ENCODE data around the gene LRP4.

Gene LRP4

DNA sequence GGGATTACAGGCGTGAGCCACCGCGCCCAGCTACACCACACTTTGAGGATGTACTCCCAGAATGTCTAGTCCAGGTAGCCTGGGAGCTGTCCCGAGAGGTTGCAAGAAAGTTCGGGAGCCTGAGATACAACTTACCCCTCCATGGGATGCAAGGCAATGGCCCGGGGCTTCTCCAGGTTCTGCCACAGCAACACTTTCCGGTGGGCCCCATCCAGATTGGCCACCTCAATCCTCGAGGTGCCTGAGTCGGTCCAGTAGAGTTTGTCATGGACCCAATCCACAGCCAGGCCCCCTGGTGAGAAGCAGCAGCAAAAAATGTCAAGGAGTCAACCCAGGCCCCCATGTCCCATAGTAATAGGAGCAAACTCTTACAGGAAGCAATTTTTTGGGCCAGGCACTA is 25.5 kb downstream of the LRP4 start:
- no peak for DNase-seq

DNA sequence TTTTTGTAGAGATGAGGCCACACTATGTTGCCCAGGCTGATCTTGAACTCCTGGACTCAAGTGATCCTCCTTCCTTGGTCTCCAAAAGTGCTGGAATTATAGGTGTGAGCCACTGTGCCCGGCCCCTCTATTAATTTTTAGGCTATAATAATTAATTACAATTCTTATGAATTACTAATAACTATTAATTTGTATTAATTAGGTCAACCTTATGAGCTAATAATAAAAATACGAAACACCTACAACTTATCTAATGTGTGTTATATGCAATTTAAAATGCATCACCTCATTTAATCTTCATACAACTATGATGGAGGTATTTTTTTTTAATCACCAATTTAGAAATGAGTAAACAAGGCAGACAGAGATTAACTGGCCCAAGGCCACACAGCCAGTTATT is 26.2 kb downstream of the LRP4 start:
- DNase-seq = no peak

DNA sequence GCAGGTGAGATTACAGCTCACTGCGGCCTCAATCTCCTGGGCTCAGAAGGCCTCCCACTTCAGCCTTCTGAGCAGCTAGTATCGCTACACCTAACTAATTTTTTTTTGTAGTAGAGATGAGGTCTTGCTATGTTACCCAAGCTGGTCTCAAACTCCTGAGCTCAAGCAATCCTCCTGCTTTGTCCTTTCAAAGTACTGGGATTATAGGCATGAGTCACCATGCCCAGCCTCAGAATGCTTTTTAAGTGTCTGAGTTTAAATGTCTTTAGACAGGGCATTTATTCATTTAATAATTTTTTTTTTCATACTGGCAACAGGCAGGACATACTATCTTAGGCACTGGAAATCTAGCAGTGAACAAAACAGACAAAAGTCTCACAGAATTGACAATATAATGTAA is 27.7 kb downstream of the LRP4 start:
- DNase-seq = no peak

DNA sequence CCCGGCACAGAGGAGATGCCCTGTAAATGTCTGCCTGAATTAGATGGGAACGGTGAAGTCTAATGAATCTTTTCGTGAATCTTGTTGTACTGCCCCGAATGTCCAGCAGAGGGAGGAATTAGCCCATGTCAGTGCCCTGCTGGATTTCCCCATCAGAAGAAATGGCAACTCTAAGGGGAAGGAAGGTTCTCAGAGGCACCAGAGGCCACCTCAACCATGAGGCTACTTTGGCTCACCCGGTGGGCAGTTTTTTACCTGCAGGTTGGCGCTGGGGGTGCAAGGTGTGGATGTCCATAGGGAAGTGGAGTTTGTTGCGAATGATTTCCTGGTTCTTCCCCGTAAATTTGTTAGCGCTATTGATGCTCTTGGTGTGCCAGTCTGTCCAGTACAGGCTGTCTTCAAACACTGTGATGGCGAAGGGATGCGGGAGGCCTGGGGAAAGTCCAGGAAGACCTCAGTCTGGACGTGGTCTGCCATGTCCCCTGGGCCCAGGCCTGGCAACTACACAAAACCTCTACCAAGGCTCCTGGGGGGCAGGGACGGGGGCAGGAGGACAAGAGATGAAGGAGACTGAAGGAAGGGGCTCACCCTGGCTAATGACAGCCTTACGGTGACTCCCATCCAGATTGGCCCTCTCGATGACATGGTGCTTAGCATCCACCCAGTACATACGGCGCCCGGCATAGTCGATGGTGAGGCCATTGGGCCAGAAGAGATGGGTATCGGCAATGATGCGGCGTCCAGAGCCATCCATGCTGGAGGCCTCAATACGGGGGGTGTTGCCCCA is 28.5 kb downstream of the LRP4 start:
- peak; percentile 84 for DNase-seq

GRCh38 chr11:46889251-46889650 is 29.1 kb downstream of the LRP4 start:
- DNase-seq = no peak

DNA sequence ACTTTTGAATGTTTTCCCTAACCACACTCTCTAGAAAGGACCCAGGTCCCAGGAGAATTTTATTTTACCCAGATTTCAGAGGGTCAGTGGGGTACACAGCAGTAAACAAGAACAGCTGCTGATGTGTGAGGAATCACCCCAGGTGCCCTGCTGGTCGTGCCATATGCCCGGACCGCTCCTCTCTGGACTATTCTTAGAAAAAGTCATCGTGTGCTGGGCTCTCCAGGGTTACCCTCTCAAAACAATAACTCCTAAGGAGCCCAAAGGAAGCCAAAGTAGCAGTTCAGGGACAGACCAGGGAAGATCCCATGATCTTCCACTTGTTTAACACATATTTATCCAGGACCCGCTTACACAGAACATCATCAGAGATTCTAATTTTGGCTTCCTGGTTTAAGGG is 29.7 kb downstream of the LRP4 start:
- no peak for DNase-seq

GRCh38 chr11:46886211-46886610 is 32.1 kb downstream of the LRP4 start:
- no peak for DNase-seq

DNA sequence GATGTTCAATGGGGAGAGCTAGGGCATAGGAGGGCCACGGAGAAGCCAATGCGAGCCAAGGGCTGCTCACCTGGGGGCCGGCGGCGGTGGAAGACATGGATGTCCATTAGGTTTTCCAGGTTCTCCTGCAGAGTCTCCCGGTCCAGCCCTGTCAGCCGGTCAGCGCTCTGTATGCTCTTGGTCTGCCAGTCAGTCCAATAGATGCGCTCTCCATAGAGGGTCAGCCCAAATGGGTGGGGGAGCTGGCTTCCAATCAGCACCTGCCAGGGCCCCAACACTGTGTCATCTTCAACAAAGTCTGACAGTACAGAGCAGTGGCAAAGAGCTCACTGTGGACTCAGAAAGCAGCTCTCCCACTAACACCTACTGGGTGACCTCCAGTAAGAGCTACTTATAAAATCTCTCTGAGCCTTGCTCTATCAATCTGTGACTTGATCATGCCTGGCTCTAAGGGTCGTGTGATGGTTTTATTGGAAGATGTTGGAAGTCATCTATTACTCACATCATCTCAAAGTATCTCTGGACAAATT is 39.2 kb downstream of the LRP4 start:
- no peak for DNase-seq

DNA sequence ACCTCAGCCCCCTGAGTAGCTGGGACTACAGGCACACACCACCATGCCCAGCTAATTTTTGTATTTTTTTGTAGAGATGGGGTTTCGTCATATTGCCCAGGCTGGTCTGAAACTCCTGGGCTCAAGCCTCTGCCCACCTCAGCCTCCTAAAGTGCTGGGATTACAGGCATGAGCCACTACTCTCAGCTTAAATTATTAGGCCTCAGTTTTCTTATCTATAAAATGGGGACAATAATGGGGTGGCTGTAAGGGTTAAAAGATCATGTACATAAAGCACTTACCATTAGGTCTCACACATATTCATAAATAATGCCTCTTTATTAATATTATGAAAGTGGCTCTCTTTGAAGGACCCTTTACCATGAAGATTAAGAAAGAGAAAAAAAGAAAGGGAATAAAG is 40.8 kb downstream of the LRP4 start:
- DNase-seq = no peak

DNA sequence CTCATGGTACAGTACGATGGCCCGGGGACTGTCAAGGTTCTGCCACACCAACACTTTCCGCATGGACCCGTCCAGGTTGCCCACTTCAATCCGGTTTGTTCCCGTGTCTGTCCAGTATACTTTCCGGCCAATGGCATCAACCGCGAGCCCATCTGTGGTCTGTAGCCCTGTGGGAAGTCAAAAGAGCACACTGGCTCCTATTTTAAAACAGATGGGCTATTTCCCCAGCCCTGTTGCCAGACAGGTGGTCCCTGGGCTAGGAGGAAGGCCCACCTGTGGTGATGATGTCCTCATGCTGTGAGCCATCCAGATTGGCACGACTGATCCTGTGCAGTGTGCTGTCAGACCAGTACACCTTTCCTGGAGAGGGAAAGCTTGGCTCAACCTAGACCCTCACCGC is 41.9 kb downstream of the LRP4 start:
- DNase-seq = no peak

DNA sequence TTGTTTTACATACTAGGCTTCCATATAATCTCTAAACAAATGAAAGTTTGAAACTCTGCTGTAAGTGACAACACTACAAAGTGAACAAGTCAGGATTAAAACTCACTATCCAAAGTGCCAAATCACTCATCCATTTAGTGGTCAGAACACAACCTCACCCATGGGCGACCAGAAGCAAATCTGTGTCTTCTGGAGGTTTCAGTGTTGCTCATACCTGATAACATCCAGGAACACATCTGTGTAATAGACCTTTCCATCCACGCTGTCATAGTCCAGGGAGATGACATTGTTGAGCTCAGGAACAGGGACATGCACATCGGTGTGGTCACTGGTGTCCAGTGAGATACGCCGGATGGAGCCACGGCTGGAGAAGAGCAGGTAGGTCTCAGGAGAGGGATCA is 43.8 kb downstream of the LRP4 start:
- no peak for DNase-seq

DNA sequence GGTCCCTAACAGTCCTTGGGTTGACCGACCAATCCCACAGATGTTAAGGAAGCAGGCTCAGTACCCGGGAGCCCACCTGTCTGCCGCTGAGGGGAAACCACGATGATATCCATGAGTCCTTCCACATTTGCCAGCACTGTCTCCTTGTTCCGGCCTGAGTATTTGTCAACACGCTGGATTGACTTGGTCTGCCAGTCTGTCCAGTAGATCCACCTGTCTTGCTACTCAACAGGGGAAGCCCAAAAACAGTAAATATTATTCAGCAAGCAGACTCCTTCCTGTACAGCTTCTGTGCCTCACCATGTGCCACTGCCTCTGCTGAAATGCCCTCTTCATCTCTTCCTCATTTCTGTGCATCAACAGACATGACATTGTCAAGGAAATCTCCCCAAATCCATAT is 49.4 kb downstream of the LRP4 start:
- DNase-seq = no peak

DNA sequence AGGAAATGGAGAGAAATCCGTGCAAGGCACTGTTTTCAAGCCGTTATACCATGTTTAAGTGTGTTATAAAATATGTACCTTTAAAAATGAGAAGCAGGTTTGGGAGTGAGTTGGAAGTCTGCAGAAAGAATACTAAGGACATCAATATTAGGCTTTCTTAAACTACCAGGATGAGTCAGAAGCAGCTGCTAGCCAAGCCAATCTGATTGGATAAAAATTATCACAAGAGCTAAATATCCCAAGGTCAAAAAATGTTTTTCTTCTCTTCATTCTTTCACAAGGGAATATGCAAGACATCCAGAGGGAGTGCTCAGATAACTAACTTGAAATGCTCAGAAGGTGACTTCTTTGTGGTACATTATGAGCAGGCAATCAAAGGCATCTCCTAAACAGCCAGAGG is 53.0 kb downstream of the LRP4 start:
- DNase-seq = no peak

GRCh38 chr11:46860218-46860617 is 58.1 kb downstream of the LRP4 start:
- no peak for DNase-seq

DNA sequence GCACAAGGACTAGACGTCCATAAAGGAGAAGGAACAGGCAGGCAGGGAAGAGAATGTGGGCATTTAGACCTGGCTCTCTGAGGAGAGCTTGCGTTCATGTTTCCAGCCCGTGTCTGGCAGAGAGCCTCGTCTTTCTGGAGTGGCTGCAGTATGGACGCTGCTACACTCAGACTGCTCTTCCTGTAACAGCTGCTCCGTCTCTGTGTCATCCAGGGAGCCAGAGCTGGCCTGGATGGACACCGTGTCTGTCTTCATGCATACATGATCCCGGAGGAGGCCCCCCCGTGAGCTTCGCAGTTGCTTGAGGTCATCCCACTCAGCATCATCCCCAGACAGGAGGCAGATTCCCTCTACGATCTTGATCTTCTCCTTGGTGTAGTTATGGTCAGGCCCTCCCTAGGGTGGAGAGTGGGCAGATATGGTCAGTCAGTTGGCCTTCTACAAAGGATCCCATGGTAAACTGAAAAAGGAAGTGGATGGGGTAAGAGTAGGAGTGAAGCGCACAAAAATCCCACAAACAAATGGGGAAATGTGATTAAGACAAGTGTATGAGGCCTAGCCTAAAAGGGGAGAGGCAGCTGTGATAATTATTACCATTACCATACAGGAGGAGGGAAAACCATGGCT is 59.3 kb downstream of the LRP4 start:
- no peak for DNase-seq

DNA sequence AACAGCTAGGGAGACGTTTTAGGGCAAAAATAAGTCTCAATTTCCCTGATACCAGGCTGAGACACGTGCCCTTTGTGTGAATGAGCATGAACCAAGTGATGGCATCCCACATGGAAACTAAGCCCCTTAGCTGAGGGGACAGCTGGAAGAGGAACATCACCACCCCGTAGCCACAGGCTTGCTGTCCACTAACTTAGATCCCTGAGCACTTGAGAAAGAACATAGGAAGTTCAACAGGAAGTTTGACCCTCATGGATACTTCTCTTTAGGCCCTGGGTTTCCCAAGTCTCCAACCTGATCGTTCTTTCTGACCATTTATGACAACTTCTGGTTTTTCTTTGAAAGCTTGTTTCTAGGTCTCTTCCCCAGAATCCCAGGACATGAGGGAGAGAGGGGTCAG is 60.7 kb downstream of the LRP4 start:
- no peak for DNase-seq

DNA sequence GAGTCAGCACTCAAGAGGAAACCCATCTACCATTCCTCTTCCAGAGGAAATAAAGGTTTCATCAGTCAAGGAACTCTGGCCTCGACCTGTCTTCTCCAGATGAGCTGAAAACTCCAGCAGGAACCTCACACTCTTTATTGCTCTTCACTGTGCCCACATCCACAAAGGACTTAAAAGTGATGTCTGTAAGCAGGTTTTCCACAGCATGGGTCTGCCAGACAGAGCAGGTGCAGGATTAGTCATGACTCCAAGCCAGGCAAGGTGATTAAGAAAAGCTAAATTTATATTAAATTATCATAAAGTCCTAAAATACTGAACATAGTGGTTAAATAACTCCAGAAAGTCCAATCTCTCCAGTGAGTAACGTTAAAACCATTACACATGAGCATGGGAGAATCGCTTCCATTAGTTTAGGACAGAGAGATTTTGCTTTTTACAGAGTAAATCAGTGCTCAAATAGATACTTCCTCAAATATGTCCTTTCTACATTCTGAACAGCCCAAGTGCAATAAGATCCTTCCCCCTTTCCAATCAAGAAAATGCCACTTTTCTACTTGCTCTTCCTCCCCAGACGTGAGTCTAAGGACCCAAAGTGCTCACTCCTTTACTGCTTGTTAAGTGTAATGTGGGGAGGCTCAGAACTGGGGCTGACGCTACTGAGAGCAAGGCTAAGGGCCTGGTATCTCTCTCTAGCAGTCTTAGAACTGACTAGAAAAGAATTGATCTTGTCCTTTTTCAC is 61.6 kb downstream of the LRP4 start:
- DNase-seq = no peak

DNA sequence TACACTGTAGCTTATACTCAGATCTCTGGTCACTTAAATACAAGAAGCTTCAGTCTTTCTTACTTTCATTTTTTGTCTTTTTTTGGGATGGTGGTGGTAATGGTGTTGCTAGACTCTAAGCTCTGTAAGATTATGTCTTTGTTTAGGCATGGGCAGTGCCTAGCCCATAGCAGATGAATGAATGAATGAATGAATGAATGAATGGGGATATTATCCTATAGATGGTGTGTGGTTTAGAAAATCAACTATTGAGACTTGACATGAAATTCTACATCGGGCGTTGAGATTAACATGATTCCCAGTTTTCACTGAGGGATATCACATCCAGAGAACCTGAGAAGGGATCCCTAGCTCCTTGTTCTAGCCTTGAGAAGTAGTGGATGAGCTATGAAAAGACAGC is 62.5 kb downstream of the LRP4 start:
- no peak for DNase-seq

DNA sequence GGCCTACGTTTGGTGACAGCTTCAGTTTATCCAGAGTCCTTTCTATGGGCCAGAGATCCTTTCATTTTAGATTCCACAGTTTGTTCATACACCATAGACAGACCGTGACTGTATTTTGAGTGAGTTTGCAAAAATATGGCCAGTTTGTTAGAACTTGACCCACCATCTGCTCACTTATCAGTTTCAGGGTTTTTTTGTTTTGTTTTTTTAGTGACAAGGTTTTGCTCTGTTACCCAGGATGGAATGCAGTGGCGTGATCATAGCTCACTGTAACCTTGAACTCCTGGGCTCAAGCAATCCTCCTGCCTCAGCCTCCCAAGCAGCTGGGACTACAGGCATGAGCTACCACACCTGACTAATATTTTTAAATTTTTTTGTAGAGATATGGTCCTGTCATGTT is 63.2 kb downstream of the LRP4 start:
- DNase-seq = no peak

- peak; percentile 7 for DNase-seq
These were observed 67.4 kb downstream of the LRP4 start for GRCh38 chr11:46850829-46851380.

- no peak for DNase-seq
These were observed 68.7 kb downstream of the LRP4 start for GRCh38 chr11:46849631-46850030.

GRCh38 chr11:46846510-46846830 is 71.9 kb downstream of the LRP4 start:
- DNase-seq = no peak

DNA sequence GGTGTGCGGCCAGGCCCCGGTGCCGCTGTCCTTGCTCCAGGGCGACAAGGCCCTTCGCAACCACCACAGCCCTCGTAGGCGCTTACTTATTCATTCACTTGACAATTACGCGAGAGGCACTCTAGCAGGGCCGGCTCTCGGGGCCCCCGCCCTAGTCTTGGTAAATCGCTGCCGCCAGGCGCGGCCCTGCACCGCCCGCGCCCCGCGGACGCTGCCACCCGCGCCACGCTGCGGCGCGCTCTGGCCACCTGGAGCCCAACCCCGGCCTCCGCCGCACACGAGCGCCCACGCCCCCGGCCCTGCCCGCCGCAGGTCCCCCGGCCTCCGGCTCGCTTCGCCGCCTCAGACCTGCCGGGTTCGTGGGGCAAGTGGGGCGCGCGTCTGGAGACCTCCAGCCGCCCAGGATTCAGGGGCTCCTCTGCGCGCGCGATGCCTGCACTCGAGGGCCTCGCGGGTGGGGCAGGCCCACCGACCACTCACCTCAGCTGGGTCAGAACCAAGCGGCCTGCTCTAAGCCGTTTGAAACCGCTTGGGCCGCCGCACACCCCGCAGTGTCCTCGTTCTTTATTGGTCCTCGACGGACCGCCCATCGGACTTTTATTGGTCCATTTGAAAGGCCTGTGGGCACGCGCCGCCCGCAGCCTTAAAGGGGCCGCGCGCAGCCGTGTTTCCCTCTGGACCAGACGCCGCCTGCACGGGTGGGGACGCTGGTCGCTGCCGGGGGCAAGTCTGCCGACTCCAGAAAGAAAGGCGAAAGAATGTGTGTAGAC is 72.4 kb downstream of the LRP4 start, which contains the start of gene CKAP5:
Gene CKAP5 (minus strand): TSS at position 541 of the 770 bp plus-strand sequence. CDS start 25,049 bp downstream, outside the sequence.
- DNase-seq = peak; percentile 94
